Loucy (cell line): Measurements from ENCODE around the gene ATG7.

ENCODE experiments used
- H2AFZ ChIP-seq: fragments of 200-600 bp; sonication (generic); 2 replicates; pipeline ENCODE4 v1.6.0; 2016; ENCODE audit warnings: antibody characterized with exemption, mild to moderate bottlenecking, low read length, moderate library complexity
- H3F3A ChIP-seq: fragments of 200-600 bp; 2 replicates; pipeline ENCODE4 v1.6.0; 2016; ENCODE audit warnings: antibody characterized with exemption, low read depth, mild to moderate bottlenecking
- H3K27me3 ChIP-seq: fragments of 200-600 bp; sonication (generic); 2 replicates; pipeline ENCODE4 v1.6.1; 2014; ENCODE audit warnings: low read length, mild to moderate bottlenecking; ENCODE audit not compliant: insufficient read depth, poor library complexity, severe bottlenecking
- H3K36me3 ChIP-seq: fragments of 200-600 bp; sonication (generic); 2 replicates; pipeline ENCODE4 v1.6.1; 2016; ENCODE audit warnings: low read length; ENCODE audit not compliant: insufficient read depth
- H3K4me1 ChIP-seq: fragments of 200-600 bp; sonication (generic); 2 replicates; pipeline ENCODE4 v1.5.1; 2014; ENCODE audit warnings: low read length, mild to moderate bottlenecking; ENCODE audit not compliant: insufficient read depth, poor library complexity, severe bottlenecking
- H3K4me2 ChIP-seq: fragments of 200-600 bp; sonication (generic); 2 replicates; pipeline ENCODE4 v1.6.0; 2014; ENCODE audit warnings: antibody characterized with exemption, low read length, low read depth, mild to moderate bottlenecking; ENCODE audit not compliant: poor library complexity, severe bottlenecking
- H3K4me3 ChIP-seq: fragments of 200-600 bp; sonication (generic); 2 replicates; pipeline ENCODE4 v1.5.1; 2014; ENCODE audit warnings: low read length, mild to moderate bottlenecking, mixed read lengths; ENCODE audit not compliant: poor library complexity, severe bottlenecking
- H3K79me2 ChIP-seq: fragments of 200-600 bp; sonication (generic); 2 replicates; pipeline ENCODE4 v1.6.1; 2014; ENCODE audit warnings: low read length; ENCODE audit not compliant: insufficient read depth
- H3K9ac ChIP-seq: fragments of 200-600 bp; sonication (generic); 2 replicates; pipeline ENCODE4 v1.6.0; 2014; ENCODE audit warnings: mild to moderate bottlenecking, low read depth, low read length, moderate library complexity; ENCODE audit not compliant: poor library complexity, severe bottlenecking
- H3K9me2 ChIP-seq: fragments of 200-600 bp; sonication (generic); replicated peaks from 2 replicates; pipeline ENCODE4 v1.6.1; 2016; ENCODE audit warnings: low read depth, low read length, mixed read lengths
- H3K9me3 ChIP-seq: fragments of 200-600 bp; sonication (generic); 2 replicates; pipeline ENCODE4 v1.6.1; 2014; ENCODE audit warnings: mild to moderate bottlenecking, antibody characterized with exemption, low read length, low read depth; ENCODE audit not compliant: insufficient read depth
- H4K20me1 ChIP-seq: fragments of 200-600 bp; sonication (generic); 2 replicates; pipeline ENCODE4 v1.6.0; 2014; ENCODE audit warnings: antibody characterized with exemption, low read length, mild to moderate bottlenecking; ENCODE audit not compliant: insufficient read depth, poor library complexity, severe bottlenecking
- CTCF ChIP-seq: fragments of 200-600 bp; sonication (generic); conservative IDR thresholded peaks from 2 replicates; pipeline ENCODE4 v1.5.1; 2014; ENCODE audit warnings: mild to moderate bottlenecking, antibody characterized with exemption, low read length
- EZH2phosphoT487 ChIP-seq: fragments of 200-600 bp; IDR thresholded peaks from 2 replicates; pipeline ENCODE4 v1.6.1; 2018; ENCODE audit warnings: antibody characterized with exemption, mild to moderate bottlenecking, moderate library complexity, borderline replicate concordance

The ATG7 gene

GRCh38 chr3:11445883-11446282 is 173.7 kb downstream of the ATG7 start:
- no peak overlapping the region for H2AFZ ChIP-seq
- TF ChIP-seq CTCF (no peak), EZH2phosphoT487 (no peak)
- H3K9me3 ChIP-seq: no peaks in the 10 kb centered on the region
- H3K9ac ChIP-seq: no peak overlapping the region
- H3F3A ChIP-seq: no peaks in the 10 kb centered on the region
- no peak overlapping the region for H3K4me2 ChIP-seq
- H3K36me3 ChIP-seq: no peaks in the 10 kb centered on the region
- no peaks in the 10 kb centered on the region for H4K20me1 ChIP-seq
- no peaks in the 10 kb centered on the region for H3K9me2 ChIP-seq
- no peaks in the 10 kb centered on the region for H3K79me2 ChIP-seq
- no peaks in the 10 kb centered on the region for H3K4me1 ChIP-seq
- H3K4me3 ChIP-seq: no peak overlapping the region
- H3K27me3 ChIP-seq: no peaks in the 10 kb centered on the region

- H3K4me3 ChIP-seq: no peak overlapping the region
- no peaks in the 10 kb centered on the region for H4K20me1 ChIP-seq
- H3K4me1 ChIP-seq: no peaks in the 10 kb centered on the region
- no peaks in the 10 kb centered on the region for H3F3A ChIP-seq
- no peaks in the 10 kb centered on the region for H3K9me3 ChIP-seq
- H2AFZ ChIP-seq: no peak overlapping the region
- no peaks in the 10 kb centered on the region for H3K9me2 ChIP-seq
- H3K27me3 ChIP-seq: no peaks in the 10 kb centered on the region
- no peaks in the 10 kb centered on the region for H3K79me2 ChIP-seq
- H3K4me2 ChIP-seq: no peak overlapping the region
- no peaks in the 10 kb centered on the region for H3K36me3 ChIP-seq
- TF ChIP-seq EZH2phosphoT487: no peak
- TF ChIP-seq CTCF: no peak
- H3K9ac ChIP-seq: no peak overlapping the region
Measured at GRCh38 chr3:11447584-11448200, 175.5 kb downstream of the ATG7 start.

- Histone ChIP-seq H3K4me2 (no peak overlapping the region), H3K4me1 (no peaks in the 10 kb centered on the region), H3K9me2 (no peaks in the 10 kb centered on the region), H3K4me3 (no peak overlapping the region), H3K36me3 (no peaks in the 10 kb centered on the region), H3F3A (no peaks in the 10 kb centered on the region), H3K27me3 (no peaks in the 10 kb centered on the region), H3K9ac (no peak overlapping the region), H3K9me3 (no peaks in the 10 kb centered on the region), H3K79me2 (no peaks in the 10 kb centered on the region), H2AFZ (no peak overlapping the region), H4K20me1 (no peaks in the 10 kb centered on the region)
- TF ChIP-seq EZH2phosphoT487 (no peak), CTCF (no peak)
Measured at GRCh38 chr3:11450015-11450414, 177.8 kb downstream of the ATG7 start.
